ENCODE data around the gene NDC1.

NDC1 gene

GRCh38 chr1:53807916-53808315 lies 30.2 kb downstream of the NDC1 start:
- TF ChIP-seq CTCF (conservative IDR thresholded peaks at IDR 0.05; ENCODE audit: low read depth, low read length): no peak
- H3K4me3 ChIP-seq (ENCODE audit: low read depth, low read length): no peak overlapping the region

GRCh38 chr1:53804791-53805505 lies 33.1 kb downstream of the NDC1 start:
- no peak for DNase-seq (ENCODE audit: low read depth)
- TF ChIP-seq CTCF (conservative IDR thresholded peaks at IDR 0.05; ENCODE audit: low read depth, low read length): no peak
- H3K4me3 ChIP-seq (ENCODE audit: low read depth, low read length): no peak overlapping the region

More at GRCh38 chr1:53807916-53808315, 30.2 kb downstream of the NDC1 start:
- peak; percentile 65 for DNase-seq (ENCODE audit: low read depth)

DNA sequence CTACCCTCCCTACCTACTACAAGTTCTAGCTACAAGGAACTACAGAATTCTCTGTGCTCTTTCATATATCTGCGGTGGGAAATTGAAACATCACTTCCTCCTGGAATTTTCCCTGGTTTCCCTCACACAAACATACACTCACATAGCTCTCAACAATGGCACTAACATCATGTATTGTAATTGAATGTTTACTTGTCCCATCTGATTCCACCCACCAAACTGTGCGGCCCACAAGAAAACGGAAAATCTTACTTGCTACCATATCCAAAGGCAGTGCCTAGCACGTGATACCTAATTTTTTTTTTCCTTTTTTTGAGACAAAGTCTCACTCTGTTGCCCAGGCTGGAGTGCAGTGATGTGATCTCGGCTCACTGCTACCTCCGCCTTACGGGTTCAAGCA lies 33.9 kb downstream of the NDC1 start:
- no peak for TF ChIP-seq CTCF (conservative IDR thresholded peaks at IDR 0.05; ENCODE audit: low read depth, low read length)
- no peak for DNase-seq (ENCODE audit: low read depth)
- H3K4me3 ChIP-seq (ENCODE audit: low read depth, low read length): no peak overlapping the region

DNA sequence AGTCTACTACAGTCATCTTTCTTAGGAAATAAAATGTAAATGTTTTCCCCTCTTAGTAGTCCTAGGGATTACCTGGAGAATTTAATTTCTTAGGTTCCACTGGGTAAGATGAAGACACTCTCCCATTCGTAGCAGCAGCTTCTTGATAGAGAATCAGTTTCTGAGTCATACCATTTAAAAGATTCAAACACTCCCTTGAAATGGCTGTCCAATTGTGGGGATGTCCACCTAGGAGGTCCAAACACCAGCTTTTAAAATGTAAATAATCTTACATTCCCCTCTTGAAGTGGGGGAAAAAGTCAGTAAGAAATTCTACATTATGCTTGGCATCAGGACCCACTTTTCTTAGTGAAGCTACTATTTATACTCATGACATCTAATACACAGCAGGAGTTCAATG lies 37.5 kb downstream of the NDC1 start:
- no peak for TF ChIP-seq CTCF (conservative IDR thresholded peaks at IDR 0.05; ENCODE audit: low read depth, low read length)
- H3K4me3 ChIP-seq (ENCODE audit: low read depth, low read length): no peak overlapping the region
- DNase-seq (ENCODE audit: low read depth): no peak

DNA sequence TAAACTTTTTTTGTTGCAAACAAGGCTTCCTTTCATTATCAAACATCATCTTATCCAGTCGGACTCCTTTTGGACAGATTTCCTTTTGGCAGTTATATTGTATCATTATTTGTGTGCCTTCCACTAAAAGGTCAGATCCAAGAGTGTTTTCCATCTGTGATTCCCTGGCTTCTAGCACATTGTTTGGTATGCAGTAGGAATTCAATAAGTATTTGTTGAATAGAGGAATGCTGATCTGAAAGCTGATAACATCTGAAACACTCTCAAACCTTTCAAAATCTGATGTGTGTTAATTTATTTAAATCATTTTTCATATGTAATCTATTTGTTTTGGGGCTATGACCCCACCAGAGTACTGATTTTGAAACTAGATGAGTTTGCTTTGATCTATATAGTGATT lies 39.0 kb downstream of the NDC1 start:
- no peak for TF ChIP-seq CTCF (conservative IDR thresholded peaks at IDR 0.05; ENCODE audit: low read depth, low read length)
- DNase-seq (ENCODE audit: low read depth): no peak
- H3K4me3 ChIP-seq (ENCODE audit: low read depth, low read length): no peak overlapping the region

GRCh38 chr1:53792806-53793205 lies 45.3 kb downstream of the NDC1 start:
- TF ChIP-seq CTCF (conservative IDR thresholded peaks at IDR 0.05; ENCODE audit: low read depth, low read length): no peak
- no peak for DNase-seq (ENCODE audit: low read depth)
- no peak overlapping the region for H3K4me3 ChIP-seq (ENCODE audit: low read depth, low read length)

DNA sequence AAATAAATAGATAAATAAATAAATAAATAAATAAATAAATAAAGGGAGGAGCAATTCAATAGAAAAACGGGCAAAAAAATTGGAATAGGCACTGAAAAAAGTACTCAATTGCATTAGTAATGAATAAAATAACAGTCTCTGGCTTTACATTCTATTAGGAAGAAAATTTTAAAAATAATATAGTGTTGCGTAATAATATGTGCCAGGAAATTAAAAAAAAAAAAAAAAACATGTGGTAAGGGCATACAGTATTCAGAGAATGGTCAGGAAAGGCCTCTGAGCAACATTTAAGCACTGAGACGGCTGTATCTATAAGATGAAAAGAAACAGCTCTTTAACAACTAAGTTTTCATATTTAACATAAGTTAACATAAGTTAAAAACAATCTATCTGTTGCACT lies 50.4 kb downstream of the NDC1 start:
- H3K4me3 ChIP-seq (ENCODE audit: low read depth, low read length): no peak overlapping the region
- no peak for DNase-seq (ENCODE audit: low read depth)
- no peak for TF ChIP-seq CTCF (conservative IDR thresholded peaks at IDR 0.05; ENCODE audit: low read depth, low read length)

All from choroid plexus epithelial cell (primary cell).